GM18907 (cell line): ENCODE results near the gene S1PR1.

Experiments used
- ATAC-seq: cut with Tn5 transposase; IDR thresholded peaks from one replicate; pipeline ENCODE4 v1.9.1; 2021; ENCODE audit warnings: mild to moderate bottlenecking, moderate library complexity; ENCODE audit not compliant: unreplicated experiment

The S1PR1 gene

DNA sequence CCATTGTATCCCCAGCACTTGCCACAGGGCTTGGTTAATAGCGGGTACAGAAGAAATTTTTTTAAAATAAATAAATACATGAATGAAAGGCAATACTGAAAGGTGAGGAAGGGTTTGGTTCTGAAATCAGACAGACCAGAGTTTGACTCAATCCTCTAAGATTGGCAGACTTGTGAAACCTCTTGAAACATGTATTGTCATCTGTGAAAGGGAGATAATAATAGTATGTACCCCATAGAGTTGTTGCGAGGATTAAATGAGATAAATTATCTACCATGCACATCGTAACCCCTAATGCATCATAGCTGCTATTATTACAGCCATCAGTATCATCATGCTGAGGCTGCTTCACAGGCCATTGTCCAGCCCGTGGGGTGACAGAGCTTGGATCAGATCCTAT is 41.4 kb downstream of the S1PR1 start:
- ATAC-seq = no peak

DNA sequence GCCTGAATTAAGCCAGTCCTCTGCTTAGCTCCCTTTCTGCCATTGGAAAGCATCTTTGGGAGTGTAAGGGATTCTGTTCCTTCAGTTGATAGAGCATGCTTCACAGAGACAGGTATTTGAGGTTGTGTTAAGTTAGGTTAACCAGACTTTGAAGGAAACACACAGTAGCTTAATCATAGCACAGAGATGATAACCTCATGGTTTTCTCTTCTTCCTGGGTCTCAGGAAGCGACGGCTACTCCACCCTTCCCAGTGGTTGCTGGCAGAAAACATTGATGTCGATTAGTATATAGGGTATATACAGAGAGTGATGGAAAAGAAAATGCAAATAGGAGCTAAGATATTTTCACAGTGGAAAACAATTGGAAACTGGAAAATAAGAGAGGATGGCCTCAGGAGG is 42.0 kb downstream of the S1PR1 start:
- ATAC-seq = no peak

DNA sequence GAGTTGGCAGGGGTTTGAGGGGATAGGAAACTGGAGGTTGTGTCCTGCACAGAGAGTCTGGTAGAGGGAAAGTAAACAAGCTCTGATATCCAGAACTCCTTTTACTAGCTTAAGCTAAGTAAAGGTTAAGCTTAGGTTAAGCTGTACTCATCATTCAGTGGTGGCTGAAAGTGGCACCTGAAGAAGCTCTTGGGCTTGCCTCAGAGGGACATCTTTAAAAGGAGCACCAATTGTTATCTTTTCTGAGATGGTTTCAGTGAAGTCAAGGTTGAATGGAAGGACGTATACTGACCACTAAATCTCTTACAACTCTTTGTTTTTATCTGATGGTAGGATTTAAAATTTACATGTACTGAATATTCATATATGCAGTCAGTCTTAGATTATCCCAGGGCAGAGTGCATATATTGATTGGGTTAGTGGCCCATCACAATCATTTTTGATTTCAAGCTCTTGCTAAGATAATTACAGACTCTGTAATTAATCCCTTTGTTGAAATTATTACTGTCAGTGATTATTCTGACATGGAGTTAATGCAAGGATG is 43.3 kb downstream of the S1PR1 start:
- no peak for ATAC-seq

DNA sequence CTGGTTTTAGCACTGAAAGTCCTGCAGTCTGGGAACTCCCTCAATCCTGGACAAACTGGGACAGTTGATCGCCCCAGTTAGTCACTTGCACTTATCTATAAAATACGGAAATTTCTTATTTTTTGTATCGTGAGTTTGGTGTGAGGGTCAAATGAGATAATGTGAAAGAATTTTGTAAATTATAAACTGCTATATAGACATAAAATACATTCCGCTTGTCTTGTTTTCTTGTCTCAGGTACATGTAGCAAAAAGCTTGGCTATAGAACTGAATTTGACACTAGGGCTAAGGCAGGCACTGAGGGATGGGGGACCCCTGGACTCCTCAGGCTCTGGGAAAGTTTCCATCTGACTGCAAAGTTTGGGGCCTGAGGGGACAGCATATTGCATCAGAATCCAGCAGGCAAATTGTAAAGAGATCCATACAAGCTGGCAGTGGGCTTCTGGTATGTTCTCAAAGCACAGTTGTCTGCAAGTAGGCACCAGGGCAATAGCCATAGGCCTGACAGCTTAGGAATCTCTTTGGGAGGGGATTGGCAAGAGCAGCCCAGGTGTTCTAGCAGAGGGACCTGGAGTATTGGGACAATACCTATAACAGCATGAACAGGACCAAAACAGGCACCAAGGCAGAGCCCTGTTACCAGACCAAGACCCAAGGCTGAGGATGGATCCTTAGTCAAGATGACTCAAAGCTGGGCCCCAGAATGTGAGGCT is 44.3 kb downstream of the S1PR1 start:
- no peak for ATAC-seq

DNA sequence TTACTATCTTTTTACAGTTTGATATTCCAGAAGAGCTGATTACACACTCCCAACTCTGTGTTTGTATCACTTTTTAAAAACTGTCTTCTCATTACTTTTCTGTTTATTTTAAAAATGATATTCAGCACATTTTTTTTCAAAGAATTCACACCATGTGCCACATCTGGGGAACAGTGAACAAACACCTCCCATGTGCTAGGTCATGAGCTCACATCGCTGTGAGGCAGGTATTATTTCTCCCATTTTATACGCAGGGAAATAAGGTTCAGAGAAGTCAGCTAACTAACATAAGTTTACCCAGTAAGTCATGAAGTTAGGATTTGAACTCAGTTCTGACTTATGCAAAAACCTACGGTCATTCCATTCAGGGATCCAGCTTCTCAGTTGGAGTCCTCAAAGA is 44.9 kb downstream of the S1PR1 start:
- no peak for ATAC-seq

DNA sequence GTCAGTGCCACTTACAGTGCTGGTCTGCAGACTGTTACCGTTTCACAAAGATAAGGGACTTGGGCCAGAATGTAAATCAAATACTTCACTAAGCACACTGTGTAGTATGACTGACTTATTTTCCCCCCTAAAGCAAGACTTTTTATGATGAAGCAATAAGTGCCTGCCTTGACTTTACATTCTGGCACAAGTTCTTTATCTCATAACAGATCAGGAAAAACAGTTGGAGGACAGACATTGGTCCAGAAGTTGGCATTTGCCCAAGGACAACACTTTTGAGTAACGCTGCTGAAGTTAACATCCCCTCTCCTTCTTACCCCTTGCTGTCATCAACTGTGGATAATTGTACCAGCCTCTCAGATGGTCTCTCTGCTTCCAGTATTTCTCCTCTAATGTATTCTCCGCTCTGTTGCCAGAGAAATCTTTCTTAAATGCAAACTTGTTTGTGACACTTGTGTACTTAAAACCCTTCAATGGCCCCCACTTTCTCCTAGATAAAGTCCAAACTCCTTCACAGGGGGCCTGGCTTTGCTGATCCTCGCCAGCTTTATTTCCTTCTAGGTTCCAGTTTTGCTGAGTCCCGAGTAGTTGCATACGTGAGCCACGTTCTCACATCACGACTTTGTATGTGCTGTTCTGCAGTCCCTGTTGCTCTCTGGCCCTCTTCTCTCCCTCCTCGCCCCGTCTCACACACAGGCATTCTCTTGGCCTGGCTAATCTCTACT is 45.7 kb downstream of the S1PR1 start:
- ATAC-seq = no peak

DNA sequence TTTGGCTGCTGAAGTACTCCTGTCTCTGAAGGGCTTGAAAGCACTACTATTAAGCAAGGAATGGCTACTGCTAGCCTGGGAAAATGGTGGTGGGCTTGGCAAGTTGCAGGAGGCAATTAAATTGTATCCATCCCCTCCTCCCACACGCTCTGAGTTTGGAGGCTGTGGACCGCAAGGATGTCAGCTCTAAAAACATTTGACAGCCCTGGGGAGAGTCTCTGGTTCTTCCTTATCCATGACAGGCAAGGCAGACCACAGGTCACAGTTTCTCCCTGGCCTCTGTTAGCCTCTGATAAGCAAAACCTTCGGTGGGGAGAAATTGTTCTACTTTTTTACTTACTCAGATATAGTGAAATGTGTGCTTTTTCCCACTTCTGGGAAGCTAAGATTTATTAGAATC is 46.6 kb downstream of the S1PR1 start:
- ATAC-seq = no peak

DNA sequence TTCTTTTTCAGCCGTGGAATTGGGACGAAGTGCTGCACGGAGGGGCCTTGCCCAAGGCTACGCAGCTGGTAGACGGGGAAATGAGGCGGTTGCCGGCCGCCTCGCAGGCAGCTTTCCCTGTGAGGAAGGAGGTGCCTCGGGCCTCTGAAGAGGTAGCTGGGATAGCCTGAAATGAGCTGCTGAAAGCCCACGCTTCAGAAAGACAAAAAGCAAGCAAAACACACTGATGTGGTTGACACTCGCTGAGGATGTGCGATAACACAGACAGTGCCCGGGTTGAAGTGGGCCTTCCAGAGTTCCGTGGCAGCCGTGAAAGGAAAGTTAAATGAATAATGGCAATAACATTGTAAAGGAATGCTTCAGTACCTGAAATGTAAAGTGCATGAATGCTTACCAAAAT is 47.2 kb downstream of the S1PR1 start:
- ATAC-seq = no peak

DNA sequence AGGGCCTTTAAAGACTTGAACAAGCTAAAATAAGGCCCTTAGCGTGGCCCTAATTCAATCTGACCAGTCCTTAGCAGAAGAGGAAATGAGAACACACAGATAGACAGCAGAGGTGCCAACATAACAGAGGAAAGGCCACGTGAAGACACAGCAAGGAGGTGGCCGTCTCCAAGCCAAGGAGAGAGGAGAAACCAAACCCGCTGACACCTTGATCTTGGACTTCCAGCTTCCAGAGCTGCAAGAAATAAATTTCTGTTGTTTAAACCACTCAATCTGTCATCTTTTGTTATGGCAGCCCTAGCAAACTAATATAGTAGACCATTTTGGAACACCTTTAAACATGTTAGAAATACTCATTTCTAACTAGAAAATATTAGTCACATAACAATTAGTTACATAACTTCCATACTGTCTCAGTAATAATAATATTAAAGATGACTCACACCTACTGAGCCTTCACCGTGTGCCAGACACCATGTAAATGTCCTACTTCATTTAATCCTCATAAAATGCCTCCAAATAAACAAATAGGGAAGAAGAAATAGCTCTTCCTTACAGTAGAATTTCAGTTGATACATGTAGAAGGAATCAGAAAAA is 47.9 kb downstream of the S1PR1 start:
- ATAC-seq = no peak

DNA sequence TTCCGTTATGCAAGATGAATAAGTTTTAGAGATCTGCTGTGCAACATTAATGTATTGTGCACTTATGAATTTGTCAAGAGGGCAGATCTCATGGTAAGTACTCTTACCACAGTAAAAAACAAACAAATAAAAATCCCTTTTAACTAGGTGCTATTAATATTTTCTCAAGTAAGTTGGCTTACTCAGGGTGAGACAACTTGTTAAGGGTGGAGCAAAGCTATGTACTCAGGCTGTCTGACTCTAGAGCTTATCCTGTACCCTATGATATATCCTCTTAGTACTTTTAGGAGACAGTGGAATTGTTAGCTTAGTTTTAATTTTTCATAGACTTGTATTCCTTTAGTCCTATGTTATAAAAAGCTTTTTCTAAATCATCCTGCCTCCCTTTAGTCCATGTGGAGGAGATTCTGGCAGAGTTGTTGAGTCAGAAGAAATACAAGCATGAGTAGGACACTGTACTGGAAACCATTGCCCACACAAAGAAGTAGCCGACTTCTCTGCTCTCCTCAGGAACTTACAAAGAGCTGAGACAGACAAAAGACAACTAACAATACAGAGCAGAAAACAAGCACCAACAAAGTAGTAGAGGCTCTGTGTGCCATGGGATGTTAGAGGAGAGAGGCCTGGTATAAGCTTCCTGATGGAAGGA is 49.2 kb downstream of the S1PR1 start:
- ATAC-seq = no peak

DNA sequence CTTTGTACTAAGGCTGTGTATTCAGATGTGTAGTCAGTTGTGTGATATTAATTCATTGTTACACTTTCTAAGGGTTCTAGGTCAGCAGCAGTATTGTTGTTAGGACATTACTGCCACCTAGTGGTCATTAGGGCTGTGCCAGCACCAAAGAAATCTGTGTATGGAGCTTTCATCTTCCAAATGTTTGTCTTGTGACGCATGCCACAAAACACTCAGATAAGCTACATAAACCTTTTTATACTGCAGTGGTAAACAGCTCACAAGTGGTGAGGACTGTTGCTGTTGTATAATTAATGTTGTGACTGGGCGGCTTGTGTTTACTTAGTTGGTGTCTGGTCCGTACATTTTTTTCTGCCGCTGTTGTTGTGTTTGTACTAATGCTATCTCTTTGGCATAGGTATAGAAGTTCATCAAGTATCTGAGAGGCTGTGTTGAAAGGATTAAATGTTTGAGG is 51.7 kb downstream of the S1PR1 start:
- peak; percentile 59 for ATAC-seq

DNA sequence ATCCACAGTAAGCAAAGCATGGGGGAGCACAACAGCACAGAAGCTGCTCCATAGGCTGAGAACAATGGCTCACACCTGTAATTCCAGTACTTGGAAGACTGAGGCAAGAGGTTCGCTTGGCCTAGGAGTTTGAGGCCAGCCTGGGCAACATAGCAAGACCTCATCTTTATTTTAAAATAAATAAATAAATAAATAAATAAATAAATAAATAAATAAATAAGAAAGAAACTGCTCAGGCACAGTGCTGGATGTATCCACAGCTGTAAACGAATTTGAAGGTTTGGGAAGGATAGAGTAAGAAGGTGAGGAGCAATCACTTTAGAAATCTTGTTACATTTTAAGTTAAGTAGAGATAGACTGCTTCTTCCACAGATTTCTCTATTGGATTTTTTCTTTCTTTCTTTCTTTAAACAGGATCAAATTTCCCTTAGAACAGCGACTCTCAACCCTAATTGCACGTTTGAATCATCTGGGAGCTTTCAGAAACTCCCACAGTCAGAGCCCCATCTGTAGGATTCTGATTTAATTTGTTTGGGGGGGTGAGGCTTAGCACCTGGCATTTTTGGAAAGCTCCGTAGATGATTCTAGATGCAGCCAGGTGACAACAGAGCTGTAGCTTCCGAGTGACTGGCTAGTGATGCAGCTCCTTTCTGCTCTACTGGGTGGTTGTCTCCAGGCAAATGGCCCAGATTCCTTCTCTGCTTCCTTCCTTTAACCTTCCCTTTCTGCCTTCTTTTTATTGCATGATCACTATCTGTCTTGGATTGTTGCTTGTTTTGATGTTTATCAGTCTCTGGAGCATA is 53.5 kb downstream of the S1PR1 start:
- ATAC-seq = no peak
